GM18519 (cell line): ENCODE data around the gene KANTR.
"Not testable (repeated sequence)": the region's sequence is repeated elsewhere in the genome, so short reads cannot be mapped to it uniquely, and the experiment has no call there.

Source experiments
- ATAC-seq: cut with Tn5 transposase; IDR thresholded peaks from one replicate; pipeline ENCODE4 v1.9.1; 2021; ENCODE audit warnings: mild to moderate bottlenecking, moderate library complexity; ENCODE audit not compliant: unreplicated experiment, low FRiP score

KANTR gene

GRCh38 chrX:53122013-53122412 lies 28.1 kb downstream of the KANTR start:
- no peak for ATAC-seq

GRCh38 chrX:53125506-53125905 lies 31.6 kb downstream of the KANTR start:
- no peak for ATAC-seq

GRCh38 chrX:53126377-53126776 lies 32.4 kb downstream of the KANTR start:
- ATAC-seq = no peak

GRCh38 chrX:53128097-53128749 lies 34.3 kb downstream of the KANTR start:
- ATAC-seq = no peak

- ATAC-seq = no peak
Measured at GRCh38 chrX:53133400-53133799, 39.5 kb downstream of the KANTR start.

- no peak for ATAC-seq
Measured at GRCh38 chrX:53135581-53135980, 41.6 kb downstream of the KANTR start.

- ATAC-seq = no peak
Measured at GRCh38 chrX:53153581-53153980, 59.6 kb downstream of the KANTR start.

GRCh38 chrX:53155512-53156206 lies 61.7 kb downstream of the KANTR start:
- ATAC-seq = no peak

- ATAC-seq = no peak
Measured at GRCh38 chrX:53156207-53156596, 62.3 kb downstream of the KANTR start.

GRCh38 chrX:53159184-53159583 lies 65.2 kb downstream of the KANTR start:
- no peak for ATAC-seq

- no peak for ATAC-seq
Measured at GRCh38 chrX:53160297-53160983, 66.5 kb downstream of the KANTR start.

- no peak for ATAC-seq
Measured at GRCh38 chrX:53163436-53163835, 69.5 kb downstream of the KANTR start.

GRCh38 chrX:53164566-53164965 lies 70.6 kb downstream of the KANTR start:
- not testable (repeated sequence) for ATAC-seq

GRCh38 chrX:53166103-53166502 lies 72.2 kb downstream of the KANTR start:
- no peak for ATAC-seq

- no peak for ATAC-seq
Measured at GRCh38 chrX:53171356-53171755, 77.4 kb downstream of the KANTR start.
